Astrocyte (in vitro differentiated cells and primary cell): Measurements from ENCODE around the gene MGAT3.

Source experiments
- EZH2 ChIP-seq: IDR thresholded peaks from 2 replicates; pipeline ENCODE4 v1.6.1; 2012; ENCODE audit warnings: mild to moderate bottlenecking, low read length, inconsistent platforms; ENCODE audit not compliant: insufficient read depth
- TF ChIP-seq, protein P1 (sequence below): IDR thresholded peaks from 2 replicates; pipeline ENCODE4 v1.5.1; 2011; ENCODE audit warnings: low read depth, mild to moderate bottlenecking, inconsistent platforms, low read length, moderate library complexity; ENCODE audit not compliant: insufficient read depth

DNA sequence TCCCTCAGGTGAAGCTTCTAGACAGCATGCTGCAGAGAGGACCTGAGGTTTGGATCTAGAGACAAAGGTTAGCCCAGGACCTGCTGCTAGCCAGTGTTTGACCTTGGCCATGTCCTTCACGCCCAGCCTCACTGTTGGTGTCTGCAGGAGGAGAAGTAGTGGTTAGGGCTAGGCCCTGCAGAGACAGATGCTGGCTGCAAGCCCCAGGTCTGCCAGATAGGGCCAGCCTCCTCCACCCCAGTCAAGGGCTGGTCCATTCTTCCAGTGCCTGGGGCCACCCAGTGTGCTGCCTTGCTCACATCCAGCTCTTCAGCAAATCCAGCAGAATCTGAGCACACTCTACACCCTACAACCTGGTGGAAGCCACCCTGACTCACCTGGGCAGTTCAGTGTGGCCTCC is 23.7 kb downstream of the MGAT3 start:
- TF ChIP-seq, protein P1, sequence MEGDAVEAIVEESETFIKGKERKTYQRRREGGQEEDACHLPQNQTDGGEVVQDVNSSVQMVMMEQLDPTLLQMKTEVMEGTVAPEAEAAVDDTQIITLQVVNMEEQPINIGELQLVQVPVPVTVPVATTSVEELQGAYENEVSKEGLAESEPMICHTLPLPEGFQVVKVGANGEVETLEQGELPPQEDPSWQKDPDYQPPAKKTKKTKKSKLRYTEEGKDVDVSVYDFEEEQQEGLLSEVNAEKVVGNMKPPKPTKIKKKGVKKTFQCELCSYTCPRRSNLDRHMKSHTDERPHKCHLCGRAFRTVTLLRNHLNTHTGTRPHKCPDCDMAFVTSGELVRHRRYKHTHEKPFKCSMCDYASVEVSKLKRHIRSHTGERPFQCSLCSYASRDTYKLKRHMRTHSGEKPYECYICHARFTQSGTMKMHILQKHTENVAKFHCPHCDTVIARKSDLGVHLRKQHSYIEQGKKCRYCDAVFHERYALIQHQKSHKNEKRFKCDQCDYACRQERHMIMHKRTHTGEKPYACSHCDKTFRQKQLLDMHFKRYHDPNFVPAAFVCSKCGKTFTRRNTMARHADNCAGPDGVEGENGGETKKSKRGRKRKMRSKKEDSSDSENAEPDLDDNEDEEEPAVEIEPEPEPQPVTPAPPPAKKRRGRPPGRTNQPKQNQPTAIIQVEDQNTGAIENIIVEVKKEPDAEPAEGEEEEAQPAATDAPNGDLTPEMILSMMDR, result no peak
- TF ChIP-seq EZH2, result no peak
